Left ventricle myocardium inferior (tissue), 1 donor: Measurements from ENCODE around the gene CSF1R. TPM values are rescaled to one million over a fixed set of nuclear protein-coding genes. Genes with fewer than 3 reads are reported as not detected.
"Not testable (repeated sequence)": the region's sequence is repeated elsewhere in the genome, so short reads cannot be mapped to it uniquely, and the experiment has no call there.

Experiments used
- DNase-seq: peaks from one replicate; pipeline ENCODE4 v3.0.0-alpha.2; 2020
- H3K27ac ChIP-seq: fragments of 200-600 bp; replicated peaks from 2 replicates; pipeline ENCODE4 v1.8.0; 2021
- H3K27me3 ChIP-seq: fragments of 200-600 bp; 2 replicates; pipeline ENCODE4 v1.8.0; 2021; ENCODE audit warnings: low read depth
- H3K36me3 ChIP-seq: fragments of 200-600 bp; 2 replicates; pipeline ENCODE4 v1.8.0; 2021
- H3K4me1 ChIP-seq: fragments of 200-600 bp; 2 replicates; pipeline ENCODE4 v1.8.0; 2021
- H3K4me3 ChIP-seq: fragments of 200-600 bp; 2 replicates; pipeline ENCODE4 v1.8.0; 2021; ENCODE audit warnings: mild to moderate bottlenecking, moderate library complexity
- H3K9me3 ChIP-seq: fragments of 200-600 bp; replicated peaks from 2 replicates; pipeline ENCODE4 v1.8.0; 2021
- CTCF ChIP-seq: fragments of 200-600 bp; IDR thresholded peaks from 2 replicates; pipeline ENCODE4 v1.8.0; 2021; ENCODE audit warnings: antibody characterized with exemption, mild to moderate bottlenecking, borderline replicate concordance
- intact Hi-C: fragments of 100-400 bp; cut with micrococcal nuclease; formaldehyde crosslinking; loops from one replicate; pipeline ENCODE4 v1.11.0; 2022
- total RNA-seq: library from RNA; stranded (reverse); fragmentation: NEBNext Ultra II Directional; extraction: Animal tissue kit (Norgen Biotek cat#: 25700); gene quantifications from one replicate; pipeline ENCODE4 v1.2.1, GENCODE V29; 2021
- donor health status: DM: no; HTN: yes; CAD: no; lungs with severe emphysema.

CSF1R gene
- total RNA-seq, 1 donor from 2014 or later = 15.5 TPM

GRCh38 chr5:150038547-150038946 is 47.8 kb downstream of the CSF1R start:
- TF ChIP-seq CTCF = no peak
- H3K27ac ChIP-seq = no peak overlapping the region
- peaks cover 46% of the 10 kb centered on the region for H3K4me1 ChIP-seq
- H3K4me3 ChIP-seq = no peak overlapping the region
- H3K36me3 ChIP-seq = peaks cover 96% of the 10 kb centered on the region
- no peaks in the 10 kb centered on the region for H3K9me3 ChIP-seq
- no peaks in the 10 kb centered on the region for H3K27me3 ChIP-seq
- intact Hi-C loops = no loop called here
- DNase-seq = no peak

- peak; percentile 35 for DNase-seq
Measured at GRCh38 chr5:150036513-150036912, 49.8 kb downstream of the CSF1R start.

GRCh38 chr5:150035139-150035895 is 51.0 kb downstream of the CSF1R start:
- intact Hi-C loops = no loop called here
- Histone ChIP-seq H3K9me3 (no peaks in the 10 kb centered on the region), H3K36me3 (peaks cover 96% of the 10 kb centered on the region), H3K27me3 (no peaks in the 10 kb centered on the region), H3K27ac (no peak overlapping the region), H3K4me3 (no peak overlapping the region), H3K4me1 (peaks cover 33% of the 10 kb centered on the region)
- TF ChIP-seq CTCF = no peak
- no peak for DNase-seq

More at GRCh38 chr5:150036513-150036912, 49.8 kb downstream of the CSF1R start:
- peak overlapping the region; percentile 29 for H3K27ac ChIP-seq
- TF ChIP-seq CTCF = no peak
- H3K36me3 ChIP-seq = peaks cover 96% of the 10 kb centered on the region
- H3K4me3 ChIP-seq = no peak overlapping the region
- peaks cover 25% of the 10 kb centered on the region for H3K4me1 ChIP-seq
- intact Hi-C loops = no loop called here
- no peaks in the 10 kb centered on the region for H3K9me3 ChIP-seq
- H3K27me3 ChIP-seq = no peaks in the 10 kb centered on the region

GRCh38 chr5:150034662-150035061 is 51.7 kb downstream of the CSF1R start:
- TF ChIP-seq CTCF = no peak
- Histone ChIP-seq H3K4me1 (peaks cover 34% of the 10 kb centered on the region), H3K4me3 (no peak overlapping the region), H3K27me3 (no peaks in the 10 kb centered on the region), H3K9me3 (no peaks in the 10 kb centered on the region), H3K27ac (no peak overlapping the region), H3K36me3 (peaks cover 96% of the 10 kb centered on the region)
- no peak for DNase-seq
- intact Hi-C loops = no loop called here

GRCh38 chr5:150033334-150033733 is 53.0 kb downstream of the CSF1R start:
- TF ChIP-seq CTCF = no peak
- peaks cover 97% of the 10 kb centered on the region for H3K36me3 ChIP-seq
- no peak for DNase-seq
- intact Hi-C loops = no loop called here
- no peaks in the 10 kb centered on the region for H3K9me3 ChIP-seq
- no peaks in the 10 kb centered on the region for H3K27me3 ChIP-seq
- no peak overlapping the region for H3K27ac ChIP-seq
- no peak overlapping the region for H3K4me3 ChIP-seq
- H3K4me1 ChIP-seq = peaks cover 31% of the 10 kb centered on the region

- H3K4me1 ChIP-seq = peaks cover 43% of the 10 kb centered on the region
- intact Hi-C loops = loop anchor here (10.0 kb wide), 1 partner anchor 187 kb away; no protein-coding TSS in a partner anchor
- peaks cover 92% of the 10 kb centered on the region for H3K36me3 ChIP-seq
- not testable (repeated sequence) for H3K9me3 ChIP-seq, DNase-seq, H3K27ac ChIP-seq, H3K27me3 ChIP-seq, H3K4me3 ChIP-seq
Measured at GRCh38 chr5:150028047-150028446, 58.3 kb downstream of the CSF1R start.
